ENCODE results near the gene MICAL2. TPM values are rescaled to one million over a fixed set of nuclear protein-coding genes. Genes with fewer than 3 reads are reported as not detected.

MICAL2 gene
- total RNA-seq, 4 donors from 2014 or later: 27.4 to 63.6 (median 51.9) TPM

DNA sequence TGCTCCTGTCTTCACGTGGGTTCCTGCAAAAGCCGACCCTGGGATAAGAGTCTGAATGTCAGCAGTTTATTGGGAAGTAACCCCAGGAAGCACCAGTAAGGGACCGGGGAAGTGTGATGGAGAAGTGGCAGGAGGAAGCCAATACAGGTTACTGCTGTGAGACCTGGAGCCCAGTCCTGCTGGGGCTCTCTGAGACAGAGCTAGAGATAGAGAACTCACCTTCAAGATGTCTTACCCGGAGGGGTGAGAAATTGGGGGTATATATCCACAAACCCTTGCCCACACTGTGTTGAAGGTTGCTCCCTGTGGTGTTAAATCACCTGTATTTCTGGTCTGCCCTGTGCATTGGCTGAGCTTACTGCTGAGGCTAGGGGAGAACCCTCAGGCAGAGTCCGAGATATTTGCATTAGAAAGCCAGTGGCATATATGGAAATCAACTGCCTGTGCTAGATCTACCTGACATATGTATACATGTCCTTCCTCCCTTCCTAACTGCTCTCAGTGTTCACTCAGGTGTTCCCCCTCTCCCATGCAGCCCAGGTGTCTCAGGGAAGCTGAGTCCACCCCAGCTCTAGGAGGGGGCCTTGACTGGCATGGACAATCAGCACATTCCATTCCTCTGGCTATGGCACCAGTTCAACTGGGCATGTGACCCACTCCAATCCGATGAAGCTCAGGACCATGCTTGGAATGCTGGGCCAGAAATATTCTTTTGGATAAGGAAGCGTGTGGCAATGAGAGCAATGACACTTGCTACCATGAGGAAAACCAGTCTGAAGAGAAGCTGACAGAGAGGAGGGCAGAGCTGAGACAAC is 6.8 kb upstream of the MICAL2 start:
- Histone ChIP-seq H3K4me1 (peaks cover 20 to 23% of the 10 kb centered on the region in 2 donors), H3K36me3 (no peaks in the 10 kb centered on the region), H3K4me3 (replicated peaks in 1 of 3) (no peak overlapping the region), H3K9me3 (no peaks in the 10 kb centered on the region), H3K27me3 (no peaks in the 10 kb centered on the region), H3K27ac (peak overlapping the region in 2 of 3 donors; percentile 47 to 67)
- intact Hi-C loops (cut with DNase I): no loop called here
- TF ChIP-seq POLR2A (IDR thresholded peaks at IDR 0.05) (peak in 1 of 2 donors; percentile 17), CTCF (IDR thresholded peaks at IDR 0.05) (no peak)
- peak; percentile 89 to 90 for DNase-seq
- 56 to 66% methylated on average over 6 to 7 of the region's 7 CpGs for WGBS, 2 donors

DNA sequence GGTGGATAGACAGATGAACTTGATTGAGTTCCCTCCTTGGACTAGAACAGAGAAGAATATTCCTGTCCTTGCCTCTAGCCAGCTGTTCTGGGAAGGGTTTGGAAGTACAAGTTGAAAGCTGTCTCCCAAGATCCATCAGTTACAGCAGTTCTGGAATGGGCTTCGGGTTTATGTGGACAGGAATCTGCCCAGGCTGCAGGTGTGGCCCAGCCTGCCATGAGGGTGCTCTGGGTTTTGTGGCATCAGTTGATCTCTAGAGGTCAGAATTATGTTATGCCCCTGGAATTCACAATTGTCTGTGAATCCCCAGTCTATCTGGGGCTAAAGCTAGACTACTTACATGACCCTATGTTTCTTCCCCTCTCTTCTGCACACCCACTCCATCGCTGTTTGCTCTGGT is 4.9 kb upstream of the MICAL2 start:
- WGBS, 2 donors: 91 to 97% methylated on average over 2 of the region's 2 CpGs
- Histone ChIP-seq H3K27ac (no peak overlapping the region), H3K27me3 (no peaks in the 10 kb centered on the region), H3K36me3 (no peaks in the 10 kb centered on the region), H3K4me3 (replicated peaks in 1 of 3) (no peak overlapping the region), H3K9me3 (no peaks in the 10 kb centered on the region), H3K4me1 (peaks cover 17 to 29% of the 10 kb centered on the region in 2 donors)
- no peak for TF ChIP-seq CTCF (IDR thresholded peaks at IDR 0.05)
- TF ChIP-seq POLR2A (IDR thresholded peaks at IDR 0.05): no peak
- intact Hi-C loops (cut with DNase I): no loop called here
- DNase-seq: no peak

GRCh38 chr11:12106101-12106500 is 4.3 kb upstream of the MICAL2 start:
- WGBS, 2 donors: 82% methylated on average over 5 of the region's 5 CpGs
- DNase-seq: no peak
- TF ChIP-seq CTCF (IDR thresholded peaks at IDR 0.05) (no peak), POLR2A (IDR thresholded peaks at IDR 0.05) (no peak)

DNA sequence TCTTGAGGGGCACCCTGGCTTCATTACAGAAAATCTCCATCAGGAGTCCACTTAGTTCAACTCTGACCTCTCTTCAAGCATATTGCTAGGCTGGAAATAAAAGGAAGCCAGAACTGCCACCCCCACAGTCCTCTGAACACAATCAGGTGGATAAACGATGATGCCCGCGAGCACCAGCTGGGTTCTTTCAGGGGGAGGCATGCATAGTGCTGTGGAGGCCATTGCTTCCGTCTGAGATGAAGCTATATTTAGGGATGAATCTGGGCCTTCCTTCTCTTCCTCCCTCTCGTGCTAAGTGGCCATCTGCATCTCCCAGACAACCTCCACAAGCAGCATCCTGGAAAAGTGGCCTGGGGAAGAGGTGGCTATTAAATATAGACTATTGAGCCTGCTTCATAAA is 3.9 kb upstream of the MICAL2 start:
- H3K9me3 ChIP-seq: no peaks in the 10 kb centered on the region
- TF ChIP-seq POLR2A (IDR thresholded peaks at IDR 0.05) (no peak), CTCF (IDR thresholded peaks at IDR 0.05) (no peak)
- peaks cover 20 to 27% of the 10 kb centered on the region in 2 donors for H3K4me1 ChIP-seq
- intact Hi-C loops (cut with DNase I): no loop called here
- DNase-seq: no peak
- no peak overlapping the region for H3K4me3 ChIP-seq (replicated peaks in 1 of 3)
- 66 to 86% methylated on average over 5 of the region's 5 CpGs for WGBS, 2 donors
- H3K27ac ChIP-seq: no peak overlapping the region
- no peaks in the 10 kb centered on the region for H3K27me3 ChIP-seq
- H3K36me3 ChIP-seq: no peaks in the 10 kb centered on the region

More at GRCh38 chr11:12106101-12106500, 4.3 kb upstream of the MICAL2 start:
- Histone ChIP-seq H3K36me3 (no peaks in the 10 kb centered on the region), H3K4me3 (replicated peaks in 1 of 3) (no peak overlapping the region), H3K27ac (no peak overlapping the region), H3K27me3 (no peaks in the 10 kb centered on the region), H3K4me1 (peaks cover 16 to 24% of the 10 kb centered on the region in 2 donors), H3K9me3 (no peaks in the 10 kb centered on the region)
- intact Hi-C loops (cut with DNase I): no loop called here

DNA sequence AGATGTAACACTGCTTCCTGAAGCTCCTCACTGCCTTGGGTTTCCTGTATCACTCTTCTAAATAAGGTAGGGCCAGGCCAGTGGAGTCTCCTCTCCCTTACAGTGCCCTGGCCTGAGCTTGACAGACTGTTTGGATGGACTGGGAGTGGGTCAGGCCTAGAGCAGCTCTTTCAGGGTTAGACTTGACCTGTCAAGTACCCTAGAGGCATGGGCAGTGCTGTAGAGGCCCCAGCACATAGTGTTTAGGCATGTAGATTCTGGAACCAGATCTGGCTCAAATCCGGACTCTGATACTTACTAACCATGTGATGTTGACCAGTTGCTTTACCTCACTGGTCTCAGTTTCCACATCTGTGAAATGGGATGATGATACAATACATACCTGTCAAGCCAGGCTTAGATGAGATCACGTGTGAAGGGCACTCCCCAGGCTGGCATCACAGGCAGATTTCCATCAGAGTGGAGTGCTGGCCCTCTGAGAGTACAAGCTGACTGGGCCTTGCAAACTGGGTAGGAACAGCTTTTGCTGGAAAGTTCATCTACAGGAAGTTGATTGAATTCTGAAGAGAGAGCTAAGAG is 1.4 kb upstream of the MICAL2 start:
- 100% methylated on average over 2 of the region's 2 CpGs for WGBS, 2 donors
- no peaks in the 10 kb centered on the region for H3K36me3 ChIP-seq
- no peak for DNase-seq
- no peak overlapping the region for H3K27ac ChIP-seq
- no peak for TF ChIP-seq CTCF (IDR thresholded peaks at IDR 0.05)
- TF ChIP-seq POLR2A (IDR thresholded peaks at IDR 0.05): no peak
- intact Hi-C loops (cut with DNase I): no loop called here
- H3K4me1 ChIP-seq: peaks cover 14 to 25% of the 10 kb centered on the region in 2 donors
- H3K9me3 ChIP-seq: no peaks in the 10 kb centered on the region
- H3K4me3 ChIP-seq (replicated peaks in 1 of 3): no peak overlapping the region
- H3K27me3 ChIP-seq: no peaks in the 10 kb centered on the region

Measured in thyroid gland (tissue), 4 donors.